OCI-LY1 (cell line): Measurements from ENCODE around the gene FGF3.

Experiments used
- H2AFZ ChIP-seq: fragments of 200-600 bp; sonication (generic), shearing (Covaris generic); 2 replicates; pipeline ENCODE4 v1.6.0; 2014; ENCODE audit warnings: antibody characterized with exemption, mild to moderate bottlenecking, low read length
- H3F3A ChIP-seq: fragments of 200-600 bp; sonication (generic), shearing (Covaris generic); 2 replicates; pipeline ENCODE4 v1.6.0; 2014; ENCODE audit warnings: mild to moderate bottlenecking, antibody characterized with exemption, low read length, moderate library complexity; ENCODE audit not compliant: insufficient read depth
- H3K27ac ChIP-seq: fragments of 200-600 bp; sonication (generic); 2 replicates; pipeline ENCODE4 v1.5.1; 2014; ENCODE audit warnings: low read length, mixed run types, mild to moderate bottlenecking, low read depth; ENCODE audit not compliant: poor library complexity, severe bottlenecking
- H3K27me3 ChIP-seq: fragments of 200-600 bp; sonication (generic); 2 replicates; pipeline ENCODE4 v1.6.0; 2014; ENCODE audit warnings: antibody characterized with exemption, mild to moderate bottlenecking, low read length, moderate library complexity; ENCODE audit not compliant: insufficient read depth
- H3K36me3 ChIP-seq: fragments of 200-600 bp; sonication (generic); 2 replicates; pipeline ENCODE4 v1.6.1; 2014; ENCODE audit warnings: mild to moderate bottlenecking, antibody characterized with exemption, low read length, moderate library complexity, mixed read lengths; ENCODE audit not compliant: insufficient read depth
- H3K4me1 ChIP-seq: fragments of 200-600 bp; sonication (generic); 2 replicates; pipeline ENCODE4 v1.5.1; 2014; ENCODE audit warnings: mild to moderate bottlenecking, low read length, moderate library complexity; ENCODE audit not compliant: insufficient read depth, severe bottlenecking
- H3K4me2 ChIP-seq: fragments of 200-600 bp; sonication (generic), shearing (Covaris generic); 2 replicates; pipeline ENCODE4 v1.6.1; 2014; ENCODE audit warnings: low read length
- H3K4me3 ChIP-seq: fragments of 200-600 bp; sonication (generic); 2 replicates; pipeline ENCODE4 v1.5.1; 2014; ENCODE audit warnings: low read length, low read depth, mild to moderate bottlenecking, mixed read lengths; ENCODE audit not compliant: poor library complexity, severe bottlenecking
- H3K79me2 ChIP-seq: fragments of 200-600 bp; shearing (Covaris generic); 2 replicates; pipeline ENCODE4 v1.6.1; 2016; ENCODE audit warnings: mixed run types, low read length, mixed read lengths; ENCODE audit not compliant: insufficient read depth
- H3K9ac ChIP-seq: fragments of 200-600 bp; sonication (generic), shearing (Covaris generic); 2 replicates; pipeline ENCODE4 v1.6.1; 2014; ENCODE audit warnings: mild to moderate bottlenecking, low read length, mixed read lengths
- H3K9me2 ChIP-seq: fragments of 200-600 bp; sonication (generic), shearing (Covaris generic); 2 replicates; pipeline ENCODE4 v1.6.1; 2014; ENCODE audit warnings: low read depth, mild to moderate bottlenecking, low read length, mixed read lengths
- H3K9me3 ChIP-seq: fragments of 200-600 bp; shearing (Covaris generic); 2 replicates; pipeline ENCODE4 v1.6.1; 2014; ENCODE audit warnings: low read length, mixed read lengths
- H4K20me1 ChIP-seq: fragments of 200-600 bp; sonication (generic), shearing (Covaris generic); 2 replicates; pipeline ENCODE4 v1.6.0; 2016; ENCODE audit warnings: mild to moderate bottlenecking, low read length; ENCODE audit not compliant: insufficient read depth
- EZH2 ChIP-seq: fragments of 200-600 bp; sonication (generic), shearing (Covaris generic); IDR thresholded peaks from 2 replicates; pipeline ENCODE4 v1.8.0; 2017; ENCODE audit warnings: borderline replicate concordance, mixed run types, mild to moderate bottlenecking, antibody characterized with exemption, low read length, moderate library complexity, mixed read lengths
- TF ChIP-seq, protein P1 (sequence below): fragments of 200-600 bp; sonication (generic), shearing (Covaris generic); IDR thresholded peaks from 2 replicates; pipeline ENCODE4 v1.5.1; 2017; ENCODE audit warnings: mild to moderate bottlenecking, antibody characterized with exemption, low read length, moderate library complexity, mixed read lengths

The FGF3 gene

DNA sequence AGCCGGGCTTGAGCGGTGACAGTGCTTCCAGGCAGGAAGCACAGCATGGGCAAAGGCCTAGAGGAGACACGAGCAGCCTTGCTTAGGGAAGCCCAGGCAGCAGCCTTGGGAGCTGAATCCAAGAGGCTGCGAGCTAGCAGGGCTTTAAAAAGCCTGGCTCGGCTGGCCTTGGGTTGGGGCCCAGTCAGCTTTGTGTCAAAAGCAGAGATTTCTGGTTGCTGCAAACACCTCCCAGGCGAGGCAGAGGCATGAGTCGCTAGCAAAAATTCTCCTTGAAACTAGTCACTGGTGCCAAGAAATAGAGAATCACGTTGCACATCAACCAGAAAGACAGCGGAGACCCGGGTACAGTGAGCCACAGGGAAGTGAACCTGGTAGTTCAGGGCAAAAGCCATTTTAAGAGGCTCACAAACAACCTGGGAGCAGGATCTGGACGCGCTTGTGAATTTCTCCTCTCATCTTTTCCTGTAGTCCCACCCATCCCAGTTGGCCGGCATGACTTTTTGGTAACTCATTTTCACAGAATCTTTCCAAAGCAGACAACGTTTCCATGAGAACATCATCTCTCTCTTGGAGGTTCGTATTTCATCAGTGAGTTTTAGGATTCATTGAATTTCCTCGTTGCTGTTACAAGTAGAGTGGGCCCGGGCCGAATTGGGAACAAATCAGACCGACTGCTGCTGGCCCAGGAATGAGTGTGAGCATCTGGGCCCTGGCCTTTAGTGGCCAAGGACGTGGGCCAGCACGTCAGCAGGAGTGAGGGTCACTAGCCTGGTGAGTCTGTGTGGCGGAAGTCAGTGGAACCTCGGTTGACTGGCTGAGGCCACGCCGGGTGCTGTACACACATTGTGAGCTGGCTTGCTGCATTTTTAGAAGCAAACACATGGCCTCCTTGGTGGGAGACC, 27.7 kb downstream of the FGF3 start:
- Histone ChIP-seq H3K36me3 (no peaks in the 10 kb centered on the region), H3K79me2 (no peaks in the 10 kb centered on the region), H3K4me2 (no peak overlapping the region), H2AFZ (no peak overlapping the region), H4K20me1 (no peaks in the 10 kb centered on the region), H3F3A (no peaks in the 10 kb centered on the region), H3K9me3 (no peaks in the 10 kb centered on the region), H3K9me2 (no peaks in the 10 kb centered on the region), H3K4me1 (no peaks in the 10 kb centered on the region), H3K27ac (no peak overlapping the region), H3K4me3 (no peak overlapping the region), H3K9ac (no peak overlapping the region), H3K27me3 (peaks cover 21% of the 10 kb centered on the region; the same call in 1 of the 2 replicates)
- no peak for TF ChIP-seq EZH2
- TF ChIP-seq, protein P1, sequence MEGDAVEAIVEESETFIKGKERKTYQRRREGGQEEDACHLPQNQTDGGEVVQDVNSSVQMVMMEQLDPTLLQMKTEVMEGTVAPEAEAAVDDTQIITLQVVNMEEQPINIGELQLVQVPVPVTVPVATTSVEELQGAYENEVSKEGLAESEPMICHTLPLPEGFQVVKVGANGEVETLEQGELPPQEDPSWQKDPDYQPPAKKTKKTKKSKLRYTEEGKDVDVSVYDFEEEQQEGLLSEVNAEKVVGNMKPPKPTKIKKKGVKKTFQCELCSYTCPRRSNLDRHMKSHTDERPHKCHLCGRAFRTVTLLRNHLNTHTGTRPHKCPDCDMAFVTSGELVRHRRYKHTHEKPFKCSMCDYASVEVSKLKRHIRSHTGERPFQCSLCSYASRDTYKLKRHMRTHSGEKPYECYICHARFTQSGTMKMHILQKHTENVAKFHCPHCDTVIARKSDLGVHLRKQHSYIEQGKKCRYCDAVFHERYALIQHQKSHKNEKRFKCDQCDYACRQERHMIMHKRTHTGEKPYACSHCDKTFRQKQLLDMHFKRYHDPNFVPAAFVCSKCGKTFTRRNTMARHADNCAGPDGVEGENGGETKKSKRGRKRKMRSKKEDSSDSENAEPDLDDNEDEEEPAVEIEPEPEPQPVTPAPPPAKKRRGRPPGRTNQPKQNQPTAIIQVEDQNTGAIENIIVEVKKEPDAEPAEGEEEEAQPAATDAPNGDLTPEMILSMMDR = no peak

DNA sequence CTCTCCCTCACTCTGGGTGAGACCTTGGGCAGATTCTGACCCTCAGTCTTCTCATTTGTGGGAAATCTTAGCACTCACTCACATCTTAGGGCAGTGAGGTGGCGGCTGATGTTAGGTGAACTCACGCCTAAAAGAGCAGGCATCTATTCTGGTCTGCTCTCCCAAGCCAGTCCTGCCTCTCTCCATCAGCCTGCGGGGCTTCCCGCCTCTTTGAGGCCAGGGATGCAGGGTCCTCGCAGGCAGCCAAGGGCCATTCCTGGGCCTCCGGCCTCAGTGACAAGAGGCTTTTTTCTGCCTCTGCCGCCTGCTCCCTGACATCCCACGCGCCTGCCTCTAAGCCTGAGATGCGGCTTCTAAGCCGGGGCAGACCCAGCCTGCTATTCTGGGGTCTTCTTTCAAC, 30.3 kb downstream of the FGF3 start:
- H3K9me3 ChIP-seq = no peaks in the 10 kb centered on the region
- H3K4me3 ChIP-seq = no peak overlapping the region
- H4K20me1 ChIP-seq = no peaks in the 10 kb centered on the region
- TF ChIP-seq, protein P1 = no peak
- TF ChIP-seq EZH2 = no peak
- no peaks in the 10 kb centered on the region for H3K9me2 ChIP-seq
- H3K4me2 ChIP-seq = no peak overlapping the region
- no peaks in the 10 kb centered on the region for H3K36me3 ChIP-seq
- H2AFZ ChIP-seq = no peak overlapping the region
- H3K79me2 ChIP-seq = no peaks in the 10 kb centered on the region
- no peak overlapping the region for H3K9ac ChIP-seq
- H3K4me1 ChIP-seq = no peaks in the 10 kb centered on the region
- no peak overlapping the region for H3K27ac ChIP-seq
- no peaks in the 10 kb centered on the region for H3F3A ChIP-seq
- peaks cover 21% of the 10 kb centered on the region; the same call in 1 of the 2 replicates for H3K27me3 ChIP-seq

DNA sequence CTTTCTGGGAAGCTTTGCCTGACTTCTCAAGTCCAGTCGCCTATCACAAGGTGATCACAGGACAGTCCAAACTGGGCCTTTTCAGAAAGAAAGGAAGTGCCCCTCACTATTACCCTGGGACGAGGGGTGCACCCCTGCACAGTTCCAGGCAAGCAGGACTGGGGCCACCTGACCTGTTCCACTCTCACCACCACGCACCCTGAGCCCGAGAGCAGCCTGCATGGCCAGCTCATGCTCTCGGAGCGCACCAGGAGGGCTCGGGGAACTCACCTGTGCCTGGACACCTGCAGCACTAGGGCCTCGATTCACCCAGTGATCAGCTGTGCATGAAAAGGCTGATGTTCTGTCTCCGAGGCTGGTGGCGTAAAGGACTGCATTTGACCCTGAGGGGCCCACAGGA, 31.3 kb downstream of the FGF3 start:
- no peak overlapping the region for H2AFZ ChIP-seq
- H3K4me2 ChIP-seq = no peak overlapping the region

More for the DNA sequence above, 31.3 kb downstream of the FGF3 start:
- Histone ChIP-seq H3K27ac (no peak overlapping the region), H3K9me3 (no peaks in the 10 kb centered on the region), H3K79me2 (no peaks in the 10 kb centered on the region), H3K9ac (no peak overlapping the region), H3K4me1 (no peaks in the 10 kb centered on the region), H3K9me2 (no peaks in the 10 kb centered on the region), H3K36me3 (no peaks in the 10 kb centered on the region), H4K20me1 (no peaks in the 10 kb centered on the region), H3F3A (no peaks in the 10 kb centered on the region), H3K27me3 (peaks cover 21% of the 10 kb centered on the region; the same call in 1 of the 2 replicates), H3K4me3 (no peak overlapping the region)
- TF ChIP-seq, protein P1 = no peak
- TF ChIP-seq EZH2 = no peak
